GM19395 (cell line): Measurements from ENCODE around the gene KLLN.
"Not testable (repeated sequence)": the region's sequence is repeated elsewhere in the genome, so short reads cannot be mapped to it uniquely, and the experiment has no call there.

Experiments
- ATAC-seq: cut with Tn5 transposase; IDR thresholded peaks from one replicate; pipeline ENCODE4 v1.9.1; 2021; ENCODE audit warnings: mild to moderate bottlenecking, moderate library complexity; ENCODE audit not compliant: unreplicated experiment

The KLLN gene

DNA sequence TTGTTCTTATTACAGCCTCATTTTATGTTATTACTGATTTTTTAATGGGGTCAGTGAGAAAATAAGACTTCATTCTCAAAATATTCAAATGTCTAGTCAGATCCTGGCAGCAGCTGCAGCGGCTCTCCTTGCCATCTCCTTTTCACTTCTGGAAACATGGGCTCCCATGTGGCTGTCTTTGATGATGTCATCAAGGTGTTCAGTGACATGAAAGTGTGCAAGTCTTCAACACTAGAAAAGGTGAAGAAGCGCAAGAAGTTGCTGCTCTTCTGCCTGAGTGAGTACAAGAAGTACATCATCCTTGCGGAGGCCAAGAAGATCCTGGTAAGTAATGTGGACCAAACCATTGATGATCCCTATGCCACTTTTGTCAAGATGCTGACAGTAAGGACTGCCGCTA, 19.6 kb downstream of the KLLN start:
- ATAC-seq = no peak

DNA sequence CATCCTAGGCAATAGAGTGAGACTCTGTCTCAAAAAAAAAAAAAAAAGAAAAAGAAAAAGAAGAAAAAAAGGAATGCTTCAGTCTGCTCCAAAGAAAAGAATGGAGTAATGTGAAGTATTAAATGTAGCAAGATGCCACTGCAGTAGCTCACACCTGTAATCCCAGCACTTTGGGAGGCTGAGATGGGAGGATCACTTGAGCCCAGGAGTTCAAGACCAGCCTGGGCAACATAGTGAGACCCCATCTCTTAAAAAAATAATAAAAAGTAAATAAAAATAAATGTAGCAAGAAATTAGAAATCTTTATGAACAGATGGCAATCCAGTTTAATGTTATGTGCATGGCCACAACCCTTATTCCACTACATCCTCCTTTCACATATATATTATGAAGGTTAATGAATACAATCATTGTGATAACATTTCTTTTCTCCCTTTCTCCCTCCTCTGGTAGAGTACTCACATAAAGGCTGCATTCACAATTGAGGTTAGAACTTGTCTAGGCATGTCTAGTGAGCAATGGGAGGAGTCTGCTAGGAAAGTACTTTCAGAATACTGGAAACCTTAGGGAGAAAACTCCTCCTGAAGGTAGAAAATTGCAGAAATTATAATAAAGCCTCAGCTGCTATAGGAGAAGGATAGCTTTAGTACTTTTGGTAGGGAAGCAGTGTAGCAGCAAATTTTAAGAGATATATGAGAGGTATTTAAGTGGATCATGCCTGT, 20.4 kb downstream of the KLLN start:
- ATAC-seq = no peak

DNA sequence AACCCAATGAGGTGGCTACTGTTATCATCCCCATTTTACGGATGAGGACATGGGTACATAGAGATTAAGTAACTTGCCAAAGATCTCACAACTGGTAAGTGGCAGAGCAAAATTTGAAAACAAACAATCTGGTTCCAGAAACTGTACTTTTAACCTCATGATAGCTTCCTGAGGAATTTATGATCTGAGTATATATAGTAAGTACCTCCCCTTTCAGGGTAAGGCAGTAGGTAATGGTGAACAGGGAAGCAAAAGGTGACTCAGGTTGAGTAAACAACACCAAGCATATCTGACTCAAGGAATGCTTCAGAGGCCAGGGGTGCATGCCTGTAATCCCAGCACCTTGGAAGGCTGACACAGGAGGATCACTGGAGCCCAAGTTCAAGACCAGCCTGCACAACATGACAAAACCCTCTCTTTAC, 21.1 kb downstream of the KLLN start:
- ATAC-seq = no peak

DNA sequence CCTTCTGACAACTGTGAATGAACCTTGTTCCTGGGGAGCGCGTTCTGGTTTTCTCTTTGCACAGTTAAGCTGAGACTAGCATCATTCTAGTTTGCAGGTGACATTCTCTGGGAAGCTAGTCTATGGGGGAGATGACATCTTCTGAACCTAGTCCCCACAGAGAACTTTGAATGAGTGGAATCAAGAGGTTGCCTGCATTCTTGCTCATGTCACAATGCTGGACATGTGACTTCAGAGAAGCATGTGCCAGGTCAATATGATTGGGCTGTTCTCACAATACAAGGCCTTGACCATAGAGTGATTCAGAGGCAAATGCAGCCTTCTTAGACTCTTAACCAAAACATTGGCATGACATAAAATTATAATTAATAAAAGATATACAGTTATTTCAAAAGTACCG, 22.1 kb downstream of the KLLN start:
- ATAC-seq = no peak

DNA sequence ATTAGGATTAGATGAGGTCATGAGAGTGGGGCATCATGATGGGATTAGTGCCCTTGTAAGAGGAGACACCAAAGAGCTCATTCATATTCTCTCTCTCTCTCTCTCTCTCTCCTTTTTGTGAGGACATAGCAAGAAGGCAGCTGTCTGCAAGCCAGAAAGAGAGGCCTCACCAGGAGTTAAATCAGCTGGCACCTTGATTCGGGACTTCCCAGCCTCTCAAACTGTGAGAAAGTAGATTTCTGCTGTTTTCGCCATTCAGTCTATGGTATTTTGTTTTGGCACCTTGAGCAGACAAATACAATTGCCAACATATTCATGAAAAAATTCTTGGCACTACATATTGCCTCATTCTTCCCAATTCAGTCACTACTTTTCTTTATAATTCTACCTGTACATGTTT, 24.7 kb downstream of the KLLN start:
- ATAC-seq = no peak

DNA sequence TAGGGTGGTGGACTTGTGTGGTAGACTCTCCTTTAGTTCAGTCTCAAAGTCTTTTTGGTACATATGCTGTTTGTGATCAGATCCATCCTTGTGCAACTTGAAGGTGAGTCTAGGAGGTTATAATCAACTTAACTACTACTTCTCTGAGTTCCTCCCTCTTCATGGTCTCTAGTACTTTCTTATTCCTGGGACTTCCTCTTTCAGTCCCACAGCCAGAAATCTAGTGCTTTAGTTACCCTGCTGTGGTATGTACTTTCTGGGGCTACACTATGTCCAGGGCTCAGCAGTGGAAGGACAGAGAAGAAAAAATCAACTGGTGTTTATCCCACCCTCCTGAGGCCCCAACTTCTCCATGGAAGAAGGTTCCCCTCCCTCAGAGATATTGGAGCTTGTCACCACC, 25.9 kb downstream of the KLLN start:
- ATAC-seq = no peak

DNA sequence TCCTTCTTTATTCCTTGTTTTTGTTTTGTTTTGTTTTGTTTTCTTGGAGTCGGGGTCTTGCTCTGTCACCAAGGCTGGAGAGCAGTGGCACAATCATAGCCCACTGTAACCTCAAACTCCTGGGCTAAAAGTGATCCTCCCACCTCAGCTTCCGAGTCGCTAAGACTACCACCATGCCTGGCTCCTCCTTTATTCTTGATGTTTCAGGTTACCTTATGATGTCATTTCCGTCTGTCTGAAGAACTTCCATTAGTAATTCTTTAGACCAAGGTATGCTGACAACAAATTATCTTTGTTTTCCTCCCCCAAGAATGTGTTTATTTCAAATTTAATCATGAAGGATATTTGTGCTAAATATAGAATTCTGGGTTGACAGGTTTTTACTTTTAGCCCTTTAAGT, 27.2 kb downstream of the KLLN start:
- no peak for ATAC-seq

DNA sequence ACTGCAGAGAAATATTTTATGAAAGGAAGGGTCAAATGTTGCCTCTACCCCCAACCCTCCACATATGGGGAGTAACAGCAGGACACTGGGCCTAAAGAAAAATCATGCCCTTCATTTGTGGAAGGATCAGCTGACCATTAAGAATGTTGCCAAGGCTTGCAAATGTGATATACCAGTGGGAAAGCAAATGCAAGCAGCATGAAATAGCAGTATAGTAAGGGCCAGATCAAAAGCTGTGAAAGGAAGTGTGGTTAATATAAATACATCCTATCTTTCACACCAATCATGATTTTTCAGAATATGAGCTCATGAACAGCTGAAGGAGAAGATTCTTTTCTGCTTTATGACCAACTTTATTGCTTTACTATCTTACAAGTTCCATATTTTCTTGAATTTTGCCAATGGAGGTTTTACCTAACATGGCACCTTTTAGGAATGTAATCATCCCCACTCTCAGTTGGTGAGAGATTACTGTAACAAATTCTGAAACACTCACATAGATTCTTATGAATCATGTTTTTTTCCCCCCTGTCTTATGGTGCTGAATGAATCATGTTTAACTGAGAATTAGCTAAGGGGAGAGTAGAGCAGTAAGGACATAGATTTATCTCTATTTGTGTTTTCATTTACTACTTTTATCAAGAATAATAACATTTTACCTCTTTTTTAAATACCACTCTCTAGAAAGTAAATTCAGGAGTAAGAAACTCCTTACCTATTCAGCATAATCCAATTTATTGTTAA, 33.2 kb downstream of the KLLN start:
- ATAC-seq = no peak

DNA sequence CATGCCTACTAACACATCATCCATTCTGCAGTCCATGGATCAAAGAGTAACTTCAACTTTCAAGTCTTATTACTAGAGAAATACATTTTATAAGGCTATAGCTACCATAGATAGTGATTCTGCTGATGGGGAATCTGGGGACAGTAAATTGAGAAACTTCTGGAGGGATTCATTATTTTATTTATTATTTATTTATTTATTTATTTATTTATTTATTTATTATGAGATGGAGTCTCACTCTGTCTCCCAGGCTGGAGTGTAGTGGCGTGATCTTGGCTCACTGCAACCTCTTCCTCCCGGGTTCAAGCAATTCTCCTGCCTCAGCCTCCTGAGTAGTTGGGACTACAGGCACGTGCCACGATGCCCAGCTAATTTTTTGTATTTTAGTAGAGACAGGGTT, 34.3 kb downstream of the KLLN start:
- not testable (repeated sequence) for ATAC-seq

DNA sequence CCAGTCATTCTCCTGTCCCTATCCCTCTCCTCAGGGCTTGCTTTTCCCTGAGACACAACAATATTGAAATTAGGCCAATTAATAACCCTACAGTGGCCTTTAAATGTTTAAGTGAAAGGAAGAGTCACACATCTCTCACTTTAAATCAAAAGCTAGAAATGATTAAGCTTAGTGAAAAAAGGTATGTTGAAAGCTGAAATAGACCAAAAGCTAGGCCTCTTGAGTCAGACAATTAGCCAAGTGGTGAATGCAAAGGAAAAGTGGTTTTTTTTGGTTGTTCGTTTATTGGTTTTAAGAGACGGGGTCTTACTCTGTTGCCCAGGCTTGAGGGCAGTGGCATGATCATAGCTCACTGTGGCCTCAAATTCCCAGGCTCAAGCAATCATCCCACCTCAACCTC, 35.7 kb downstream of the KLLN start:
- ATAC-seq = no peak

DNA sequence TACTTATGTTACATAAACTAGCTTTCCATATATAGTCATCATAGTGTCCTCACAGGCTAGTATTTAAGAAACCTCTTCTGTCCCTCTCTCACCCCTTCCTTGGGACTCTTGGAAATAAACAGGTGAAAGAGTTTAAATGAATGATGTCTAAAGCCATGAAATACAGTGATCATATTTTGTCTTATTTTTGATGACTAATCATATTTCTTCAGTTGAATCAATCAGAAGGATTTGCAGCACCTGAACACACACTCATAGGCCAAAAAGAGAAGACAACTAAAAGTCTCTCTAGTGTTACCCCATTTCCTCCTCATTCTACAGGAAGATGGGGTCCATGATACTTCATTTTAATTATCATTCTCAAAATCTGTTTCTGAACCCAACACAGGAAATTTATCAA, 36.7 kb downstream of the KLLN start:
- ATAC-seq = no peak

DNA sequence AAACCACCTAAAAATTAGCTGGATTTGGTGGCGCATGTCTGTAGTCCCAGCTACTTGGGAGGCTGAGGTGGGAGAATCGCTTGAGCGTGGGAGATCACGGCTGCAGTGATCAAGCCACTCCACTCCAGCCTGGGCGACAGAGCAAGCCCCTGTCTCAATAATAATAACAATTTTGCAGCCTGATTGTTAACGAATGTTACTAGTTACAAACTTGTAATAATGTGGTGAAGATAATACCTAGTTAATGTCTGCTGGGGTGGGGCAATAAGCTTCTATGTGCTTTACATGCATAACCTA, 44.1 kb downstream of the KLLN start:
- no peak for ATAC-seq

DNA sequence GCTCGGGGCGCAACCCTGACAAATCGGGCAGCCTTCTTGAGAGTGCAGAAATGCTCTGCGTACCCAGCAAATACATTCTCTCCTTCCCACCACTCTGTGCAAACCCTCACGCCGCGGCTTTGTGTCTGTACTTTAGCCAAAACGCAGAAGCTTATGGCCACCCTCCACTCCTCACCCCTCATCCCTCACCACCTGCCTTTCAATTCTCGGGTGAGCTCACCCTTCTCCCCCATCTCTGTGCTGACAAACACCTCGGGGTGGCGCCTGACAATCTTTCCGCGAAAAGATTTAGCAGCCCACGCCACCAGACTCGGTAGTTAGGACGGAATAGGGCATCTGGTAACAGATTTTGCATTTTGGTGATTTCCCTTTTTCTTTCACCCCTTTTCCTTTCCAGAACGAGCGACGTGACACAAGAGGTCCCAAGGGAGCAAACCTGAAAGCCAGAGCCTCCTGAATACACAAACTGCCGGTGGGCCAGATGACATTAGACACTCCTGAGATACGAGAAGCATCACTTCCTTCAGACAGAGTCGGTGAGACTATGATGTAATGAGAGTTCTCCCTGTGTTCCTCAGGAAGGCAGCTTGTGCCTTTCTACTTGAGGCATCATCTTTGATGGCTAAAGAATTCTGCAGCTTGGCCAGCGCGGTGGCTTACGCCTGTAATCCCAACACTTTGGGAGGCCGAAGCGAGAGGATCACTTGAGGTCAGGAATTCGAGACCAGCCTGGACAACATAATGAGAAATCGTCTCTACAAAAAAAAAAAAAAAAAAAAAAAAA, 44.6 kb downstream of the KLLN start:
- peak; percentile 67 for ATAC-seq

DNA sequence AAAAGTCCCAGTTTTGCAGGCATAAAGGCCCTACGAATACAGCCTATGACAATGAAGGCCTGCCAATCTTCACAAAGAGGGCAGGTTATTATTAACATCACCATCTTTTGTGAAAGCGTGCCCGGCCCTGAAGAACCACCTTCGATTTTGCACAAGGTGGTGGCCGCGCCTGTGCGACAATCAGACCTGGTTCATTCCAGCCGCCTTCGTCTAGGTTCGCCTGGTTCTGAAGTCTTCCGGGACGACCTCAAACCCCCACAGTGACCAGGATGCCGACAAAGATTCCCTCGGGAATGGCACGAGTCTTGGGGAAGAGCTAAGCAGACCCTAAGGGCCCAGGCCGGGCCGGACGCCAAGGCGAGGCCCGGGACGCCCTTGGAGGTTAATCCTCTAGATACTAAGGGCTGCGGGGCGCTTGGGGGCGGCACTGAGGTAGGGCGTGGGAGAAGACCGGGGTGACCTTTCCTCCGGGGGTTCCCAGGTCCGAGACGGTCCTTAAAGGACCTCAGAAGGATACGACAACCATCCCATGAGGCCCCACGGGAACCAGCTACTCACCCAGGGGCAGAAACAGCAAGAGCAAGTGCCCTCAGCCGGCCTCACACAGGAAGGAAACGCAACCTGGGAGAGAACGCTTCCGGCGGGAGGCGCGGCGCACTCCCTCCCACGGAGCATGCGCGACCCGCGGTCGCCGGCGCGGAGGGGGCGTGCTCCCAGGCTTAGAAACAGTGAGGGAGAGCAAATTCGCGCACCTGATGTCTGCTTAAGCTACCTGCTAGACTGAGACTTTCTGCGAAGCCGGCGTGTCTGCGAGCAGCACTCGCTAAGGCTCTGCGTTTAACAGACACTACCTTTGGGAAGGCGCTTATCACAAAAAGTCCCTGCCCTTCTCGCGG, 45.5 kb downstream of the KLLN start, which contains the start of gene ATAD1:
ATAD1 (minus strand) TSS at position 618 of the 896 bp plus-strand sequence. CDS start 3,627 bp downstream, outside the sequence.
- peak; percentile 81 for ATAC-seq

DNA sequence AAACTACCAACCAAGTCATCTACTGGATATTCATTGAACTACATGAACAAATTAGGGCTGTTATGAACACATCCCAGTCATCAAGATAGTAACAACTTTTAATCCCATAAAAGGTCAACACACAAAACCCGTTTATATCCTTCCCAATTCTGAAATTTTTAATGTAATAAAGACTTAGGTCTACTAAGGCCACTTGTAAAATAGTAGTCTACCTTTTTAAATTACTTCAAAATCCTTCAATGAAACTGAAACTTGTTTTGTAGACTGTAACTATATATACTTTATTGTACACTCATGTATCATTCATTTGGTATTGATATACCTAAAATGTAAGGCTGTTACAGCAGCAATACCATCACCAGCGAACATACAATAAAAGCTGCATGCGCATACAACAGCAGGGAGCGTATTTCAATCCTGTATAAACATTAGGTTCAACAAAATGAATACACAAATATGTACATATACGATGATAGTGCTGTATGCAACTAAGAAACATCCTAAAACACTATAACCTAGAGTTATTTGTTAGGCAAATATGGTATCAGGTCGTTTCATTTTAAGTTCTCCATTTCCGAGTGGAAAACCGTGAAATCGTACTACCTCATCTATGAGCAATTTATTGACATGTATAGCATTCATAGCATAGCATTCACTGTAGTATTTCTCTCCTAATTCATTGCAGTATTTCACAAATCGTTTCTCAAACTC, 46.3 kb downstream of the KLLN start:
- peak; percentile 2 for ATAC-seq

DNA sequence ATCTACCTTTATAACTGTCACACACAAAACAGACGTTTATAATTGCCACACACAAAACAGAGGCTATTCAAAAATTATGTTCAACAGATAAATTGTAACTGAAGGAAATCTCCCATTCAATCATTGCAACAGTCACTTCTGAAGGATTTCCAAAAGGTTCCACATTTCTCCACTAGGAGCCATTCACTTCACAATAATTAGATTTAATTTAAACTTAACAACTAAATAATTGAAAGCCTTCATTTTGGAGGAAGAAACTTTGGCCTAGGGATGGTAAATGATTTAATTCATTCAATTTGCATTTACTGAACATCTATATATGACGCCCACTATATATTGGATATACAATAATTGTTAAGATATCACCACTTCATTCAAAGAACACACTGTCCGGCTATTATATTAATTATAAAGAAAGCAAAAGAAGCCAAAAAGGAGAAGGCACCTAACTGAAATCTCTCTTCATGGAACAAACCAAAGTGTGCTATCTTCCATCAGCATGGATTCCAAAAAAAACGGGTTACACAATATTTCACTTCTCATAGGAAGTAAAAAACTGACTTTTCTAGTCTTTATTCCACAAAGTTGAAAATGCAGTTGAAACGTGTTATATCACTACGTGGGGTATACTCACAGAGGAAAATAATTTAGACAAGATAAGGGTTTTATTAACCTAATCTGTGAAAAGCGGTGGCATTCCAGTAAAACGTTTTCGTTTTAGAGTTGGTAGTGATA, 47.0 kb downstream of the KLLN start:
- ATAC-seq = no peak
